Measurements from ENCODE around the gene EPM2AIP1. TPM values are rescaled to one million over a fixed set of nuclear protein-coding genes. Genes with fewer than 3 reads are reported as not detected.
A peak's percentile ranks its signal among the peaks of the same experiment; 100 is the strongest.

EPM2AIP1 gene
- total and polyA plus RNA-seq, 9 of the 15 experiments (the other 6 are each of a cell fraction or from before 2014, with no cell fraction given), result 6.7 to 44.8 (median 25.2) TPM

- peak in 1 of 2 experiments; percentile 88; a peak in 1 of 4 replicates for TF ChIP-seq CSDE1 (IDR thresholded peaks at IDR 0.05)
- peak; percentile 65 to 72; a peak in 2 of 4 replicates for TF ChIP-seq FOXK2 (conservative IDR thresholded peaks at IDR 0.05 in 1 of 2, IDR thresholded peaks at IDR 0.05 in 1 of 2; ENCODE audit: low read depth in 2 of 2)
- TF ChIP-seq SMAD4 (CRISPR knock-in tag; conservative IDR thresholded peaks at IDR 0.05), result no peak
- no peak for TF ChIP-seq HOMEZ (CRISPR knock-in tag; IDR thresholded peaks at IDR 0.05)
- no peak; the same call in 1 of the 2 replicates for TF ChIP-seq KLF16 (IDR thresholded peaks at IDR 0.05)
- peak; percentile 86 for TF ChIP-seq BMI1 (IDR thresholded peaks at IDR 0.05; ENCODE audit: low read length)
- peak; percentile 96 for TF ChIP-seq HMBOX1 (IDR thresholded peaks at IDR 0.05)
- peak; percentile 67 for TF ChIP-seq MAX (CRISPR knock-in tag; IDR thresholded peaks at IDR 0.05)
- TF ChIP-seq ARHGAP35 (IDR thresholded peaks at IDR 0.05; ENCODE audit: partially characterized antibody), result no peak
- peak; percentile 56; the same call in 1 of the 2 replicates for TF ChIP-seq MGA (IDR thresholded peaks at IDR 0.05)
- 0 out of 2 replicates have a peak, but pooled peaks have one; percentile 22 for TF ChIP-seq ETV1 (tag; conservative IDR thresholded peaks at IDR 0.05; ENCODE audit: low read depth)
- no peak for TF ChIP-seq PHB (CRISPR knock-in tag; IDR thresholded peaks at IDR 0.05)
- peak; percentile 82 for TF ChIP-seq TCF3 (CRISPR knock-in tag; IDR thresholded peaks at IDR 0.05)
Observed at GRCh38 chr3:36969540-36970432, 23.1 kb downstream of the EPM2AIP1 start (continued).
